Right atrium auricular region (tissue), 2 donors: ENCODE data around the gene C11orf42. TPM values are rescaled to one million over a fixed set of nuclear protein-coding genes. Genes with fewer than 3 reads are reported as not detected.

ENCODE experiments used
- DNase-seq: peaks from one replicate; pipeline ENCODE4 v3.0.0-alpha.2; 2019; ENCODE audit warnings: low spot score
- H3K27ac ChIP-seq, 2 donors: fragments of 200-600 bp; sonication (generic); 1 replicate in 1 of 2; 2 replicates in 1 of 2; pipeline ENCODE4 v1.5.1; 2016 to 2019
- H3K27me3 ChIP-seq, 2 donors: fragments of 200-600 bp; sonication (generic); one replicate each; pipeline versions ENCODE4 v1.5.1 to v1.6.0; 2017 to 2019
- H3K36me3 ChIP-seq: fragments of 200-600 bp; sonication (generic); one replicate; pipeline ENCODE4 v1.5.1; 2016
- H3K4me1 ChIP-seq, 2 donors: fragments of 200-600 bp; sonication (generic); one replicate each; pipeline versions ENCODE4 v1.5.1 to v1.6.0; 2017 to 2019
- H3K4me3 ChIP-seq, 2 donors: fragments of 200-600 bp; sonication (generic); 1 replicate in 1 of 2; 2 replicates in 1 of 2; pipeline ENCODE4 v1.5.1; 2017 to 2019; ENCODE audit warnings: mild to moderate bottlenecking in 1 of 2, moderate library complexity in 1 of 2
- H3K9me3 ChIP-seq, 2 donors: fragments of 200-600 bp; sonication (generic); one replicate each; pipeline ENCODE4 v1.5.1; 2019
- total RNA-seq, 2 donors: library from RNA; depleted of rRNA; stranded (reverse); fragments of >200 nt; gene quantifications; one replicate each; pipeline ENCODE4 v1.1.0, GENCODE V29; 2016
- TF ChIP-seq, protein P1 (sequence below), 2 donors: fragments of 200-600 bp; sonication (generic); IDR thresholded peaks; one replicate each; pipeline ENCODE4 v1.5.1; 2019; ENCODE audit warnings: antibody characterized with exemption in 2 of 2

Gene C11orf42
- total RNA-seq, 2 donors from 2014 or later = not detected

DNA sequence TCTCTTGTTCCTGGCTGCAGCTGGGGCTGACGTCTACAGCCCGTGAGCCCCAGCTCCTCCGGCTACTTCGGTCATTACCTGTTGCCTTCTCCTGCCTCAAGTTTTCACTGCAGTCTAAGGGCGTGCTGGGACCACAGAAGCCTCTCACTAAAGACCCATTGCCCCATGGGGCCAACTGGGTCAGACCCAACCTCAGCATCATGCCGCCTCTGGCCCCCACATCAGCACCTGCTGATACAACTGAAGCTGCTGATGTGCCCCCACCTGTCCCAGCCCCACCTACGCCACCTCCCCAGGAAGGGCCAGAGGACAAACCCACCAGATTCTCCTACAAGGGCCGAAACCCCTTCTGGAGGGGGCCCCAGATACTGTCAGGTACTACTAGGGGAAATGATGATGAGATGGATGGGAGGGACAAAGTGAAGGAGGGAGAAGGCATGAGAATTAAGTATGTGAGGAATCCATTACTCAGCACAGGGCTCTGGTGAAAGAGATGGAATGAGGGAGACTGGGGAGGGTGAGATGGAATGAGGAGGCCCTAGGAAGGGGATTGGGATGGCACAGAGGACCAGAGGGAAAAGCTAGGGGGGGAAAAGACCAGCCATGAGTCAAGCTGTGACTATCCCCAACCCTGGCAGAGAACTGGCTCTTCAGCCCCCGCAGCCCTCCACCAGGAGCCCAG, 5.1 kb downstream of the C11orf42 start:
- H3K27me3 ChIP-seq = no peaks in the 10 kb centered on the region
- H3K9me3 ChIP-seq = no peaks in the 10 kb centered on the region
- no peak for DNase-seq
- TF ChIP-seq, protein P1, sequence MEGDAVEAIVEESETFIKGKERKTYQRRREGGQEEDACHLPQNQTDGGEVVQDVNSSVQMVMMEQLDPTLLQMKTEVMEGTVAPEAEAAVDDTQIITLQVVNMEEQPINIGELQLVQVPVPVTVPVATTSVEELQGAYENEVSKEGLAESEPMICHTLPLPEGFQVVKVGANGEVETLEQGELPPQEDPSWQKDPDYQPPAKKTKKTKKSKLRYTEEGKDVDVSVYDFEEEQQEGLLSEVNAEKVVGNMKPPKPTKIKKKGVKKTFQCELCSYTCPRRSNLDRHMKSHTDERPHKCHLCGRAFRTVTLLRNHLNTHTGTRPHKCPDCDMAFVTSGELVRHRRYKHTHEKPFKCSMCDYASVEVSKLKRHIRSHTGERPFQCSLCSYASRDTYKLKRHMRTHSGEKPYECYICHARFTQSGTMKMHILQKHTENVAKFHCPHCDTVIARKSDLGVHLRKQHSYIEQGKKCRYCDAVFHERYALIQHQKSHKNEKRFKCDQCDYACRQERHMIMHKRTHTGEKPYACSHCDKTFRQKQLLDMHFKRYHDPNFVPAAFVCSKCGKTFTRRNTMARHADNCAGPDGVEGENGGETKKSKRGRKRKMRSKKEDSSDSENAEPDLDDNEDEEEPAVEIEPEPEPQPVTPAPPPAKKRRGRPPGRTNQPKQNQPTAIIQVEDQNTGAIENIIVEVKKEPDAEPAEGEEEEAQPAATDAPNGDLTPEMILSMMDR (IDR thresholded peaks at IDR 0.05) = no peak
- H3K27ac ChIP-seq = no peak overlapping the region
- H3K36me3 ChIP-seq = peaks cover 64% of the 10 kb centered on the region
- H3K4me1 ChIP-seq = no peaks in the 10 kb centered on the region
- H3K4me3 ChIP-seq = no peak overlapping the region

DNA sequence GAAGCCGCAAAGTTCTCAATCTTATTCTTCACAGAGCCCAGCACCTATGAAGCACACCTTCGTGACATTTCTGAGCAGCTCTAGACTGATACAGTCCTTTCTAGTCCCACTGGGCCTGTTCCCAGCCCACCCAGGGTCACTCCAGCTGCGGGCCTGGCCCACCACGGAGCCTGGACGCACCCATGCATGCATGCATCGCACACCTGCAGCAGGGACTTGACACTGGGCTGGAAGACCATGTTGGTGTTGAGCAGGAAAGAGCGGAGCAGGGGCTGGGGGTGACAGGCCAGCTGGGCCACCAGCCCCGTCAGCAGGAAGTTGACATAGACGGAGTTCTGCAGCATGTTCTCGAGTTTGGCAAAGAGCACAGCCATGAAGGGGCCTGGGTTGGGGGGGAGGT, 9.2 kb downstream of the C11orf42 start:
- Histone ChIP-seq H3K4me1 (no peaks in the 10 kb centered on the region), H3K27ac (no peak overlapping the region), H3K4me3 (no peak overlapping the region), H3K9me3 (no peaks in the 10 kb centered on the region), H3K36me3 (peaks cover 85% of the 10 kb centered on the region), H3K27me3 (no peaks in the 10 kb centered on the region)
- TF ChIP-seq, protein P1 (IDR thresholded peaks at IDR 0.05) = no peak
- DNase-seq = no peak

- no peaks in the 10 kb centered on the region for H3K27me3 ChIP-seq
- peaks cover 75% of the 10 kb centered on the region for H3K36me3 ChIP-seq
- no peak overlapping the region for H3K4me3 ChIP-seq
- TF ChIP-seq, protein P1 (IDR thresholded peaks at IDR 0.05) = no peak
- DNase-seq = no peak
- no peaks in the 10 kb centered on the region for H3K9me3 ChIP-seq
- H3K4me1 ChIP-seq = no peaks in the 10 kb centered on the region
- no peak overlapping the region for H3K27ac ChIP-seq
Measured at GRCh38 chr11:6216501-6216900, 11.1 kb downstream of the C11orf42 start.

- TF ChIP-seq, protein P1 (IDR thresholded peaks at IDR 0.05) = no peak
- Histone ChIP-seq H3K4me3 (no peak overlapping the region), H3K27me3 (no peaks in the 10 kb centered on the region), H3K9me3 (no peaks in the 10 kb centered on the region), H3K36me3 (peaks cover 77% of the 10 kb centered on the region), H3K27ac (no peak overlapping the region), H3K4me1 (no peaks in the 10 kb centered on the region)
- DNase-seq = no peak
Measured at GRCh38 chr11:6217722-6218121, 12.4 kb downstream of the C11orf42 start.

DNA sequence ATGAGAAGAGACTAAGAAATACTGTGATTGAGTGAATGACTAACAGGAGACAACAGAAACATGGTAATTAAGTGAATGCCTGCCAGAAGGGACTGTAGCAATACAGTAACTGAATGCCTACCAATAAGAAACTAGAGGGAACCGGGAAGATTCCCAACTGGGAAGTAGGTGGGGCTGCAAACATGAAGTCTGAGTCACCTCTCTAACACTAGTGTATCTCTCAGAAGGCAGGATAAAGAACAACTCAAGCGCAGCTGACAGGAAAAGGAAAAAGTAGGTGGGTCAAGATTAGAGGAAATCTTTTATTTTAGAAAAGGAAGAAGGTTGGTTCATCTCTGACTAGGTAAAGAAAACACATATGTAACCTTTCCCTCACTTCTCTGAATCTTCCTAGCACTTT, 14.0 kb downstream of the C11orf42 start:
- no peaks in the 10 kb centered on the region for H3K27me3 ChIP-seq
- peaks cover 77% of the 10 kb centered on the region for H3K36me3 ChIP-seq
- peak; percentile 72 for DNase-seq
- no peak overlapping the region for H3K4me3 ChIP-seq
- H3K27ac ChIP-seq = peak overlapping the region in 1 of 2 donors; percentile 49
- H3K9me3 ChIP-seq = no peaks in the 10 kb centered on the region
- peaks cover 0 to 2% of the 10 kb centered on the region in 2 donors for H3K4me1 ChIP-seq
- TF ChIP-seq, protein P1 (IDR thresholded peaks at IDR 0.05) = no peak

- TF ChIP-seq, protein P1 (IDR thresholded peaks at IDR 0.05) = no peak
- no peak for DNase-seq
- Histone ChIP-seq H3K36me3 (peaks cover 46% of the 10 kb centered on the region), H3K4me1 (peaks cover 0 to 16% of the 10 kb centered on the region in 2 donors), H3K4me3 (no peak overlapping the region), H3K27me3 (no peaks in the 10 kb centered on the region), H3K9me3 (no peaks in the 10 kb centered on the region), H3K27ac (no peak overlapping the region)
Measured at GRCh38 chr11:6223854-6224253, 18.5 kb downstream of the C11orf42 start.
